Parathyroid adenoma (tissue), 2 donors: ENCODE data around the gene MYO16.

Source experiments
- H2AFZ ChIP-seq: fragments of 300-600 bp; sonication (generic); one replicate; pipeline ENCODE4 v1.7.0; 2017; ENCODE audit warnings: antibody characterized with exemption, mild to moderate bottlenecking
- H3K27ac ChIP-seq: fragments of 300-600 bp; sonication (generic); one replicate; pipeline ENCODE4 v1.7.0; 2017
- H3K27me3 ChIP-seq: fragments of 300-600 bp; sonication (generic); one replicate; pipeline ENCODE4 v1.7.0; 2017; ENCODE audit warnings: low read length; ENCODE audit not compliant: control insufficient read depth, insufficient read depth
- H3K36me3 ChIP-seq: fragments of 300-600 bp; sonication (generic); one replicate; pipeline ENCODE4 v1.7.0; 2017; ENCODE audit warnings: low read length; ENCODE audit not compliant: control insufficient read depth, insufficient read depth
- H3K4me1 ChIP-seq: fragments of 300-600 bp; sonication (generic); one replicate; pipeline ENCODE4 v1.7.0; 2017; ENCODE audit warnings: control low read depth
- H3K4me2 ChIP-seq: fragments of 300-600 bp; sonication (generic); one replicate; pipeline ENCODE4 v1.7.0; 2017; ENCODE audit warnings: low read length
- H3K4me3 ChIP-seq: fragments of 300-600 bp; sonication (generic); one replicate; pipeline ENCODE4 v1.7.0; 2017; ENCODE audit warnings: low read depth, low read length
- H3K79me2 ChIP-seq: fragments of 300-600 bp; sonication (generic); one replicate; pipeline ENCODE4 v1.7.0; 2017; ENCODE audit warnings: control low read depth
- H3K9ac ChIP-seq: fragments of 300-600 bp; sonication (generic); one replicate; pipeline ENCODE4 v1.7.0; 2017; ENCODE audit warnings: mild to moderate bottlenecking
- H3K9me3 ChIP-seq: fragments of 300-600 bp; sonication (generic); one replicate; pipeline ENCODE4 v1.7.0; 2017; ENCODE audit warnings: low read length; ENCODE audit not compliant: control insufficient read depth
- TF ChIP-seq, protein P1 (sequence below): fragments of 300-600 bp; sonication (generic); IDR thresholded peaks from one replicate; pipeline ENCODE4 v1.7.0; 2017; ENCODE audit warnings: antibody characterized with exemption, mild to moderate bottlenecking
- donor health status: primary hyperparathyroidism.

Gene MYO16

DNA sequence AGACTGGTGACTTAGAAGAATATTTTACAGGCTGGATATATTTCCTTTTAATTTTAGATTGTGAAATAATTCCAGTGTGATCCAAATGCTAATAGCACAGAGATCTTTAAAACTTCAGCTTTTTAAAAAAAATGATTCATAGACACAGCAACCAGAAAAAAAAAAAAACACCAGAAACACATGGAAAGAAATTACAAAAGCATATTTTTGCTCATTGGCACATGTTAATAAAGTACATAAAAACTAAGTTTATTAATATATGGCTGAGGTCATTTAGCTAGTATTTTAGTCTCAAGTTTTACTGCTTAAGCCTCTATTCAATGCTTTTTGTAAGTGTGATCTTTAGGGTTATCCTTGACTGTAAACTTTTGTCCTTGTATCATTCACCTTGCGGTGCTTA, 577 bp downstream of the MYO16 start:
- no peak overlapping the region for H3K27ac ChIP-seq
- TF ChIP-seq, protein P1, sequence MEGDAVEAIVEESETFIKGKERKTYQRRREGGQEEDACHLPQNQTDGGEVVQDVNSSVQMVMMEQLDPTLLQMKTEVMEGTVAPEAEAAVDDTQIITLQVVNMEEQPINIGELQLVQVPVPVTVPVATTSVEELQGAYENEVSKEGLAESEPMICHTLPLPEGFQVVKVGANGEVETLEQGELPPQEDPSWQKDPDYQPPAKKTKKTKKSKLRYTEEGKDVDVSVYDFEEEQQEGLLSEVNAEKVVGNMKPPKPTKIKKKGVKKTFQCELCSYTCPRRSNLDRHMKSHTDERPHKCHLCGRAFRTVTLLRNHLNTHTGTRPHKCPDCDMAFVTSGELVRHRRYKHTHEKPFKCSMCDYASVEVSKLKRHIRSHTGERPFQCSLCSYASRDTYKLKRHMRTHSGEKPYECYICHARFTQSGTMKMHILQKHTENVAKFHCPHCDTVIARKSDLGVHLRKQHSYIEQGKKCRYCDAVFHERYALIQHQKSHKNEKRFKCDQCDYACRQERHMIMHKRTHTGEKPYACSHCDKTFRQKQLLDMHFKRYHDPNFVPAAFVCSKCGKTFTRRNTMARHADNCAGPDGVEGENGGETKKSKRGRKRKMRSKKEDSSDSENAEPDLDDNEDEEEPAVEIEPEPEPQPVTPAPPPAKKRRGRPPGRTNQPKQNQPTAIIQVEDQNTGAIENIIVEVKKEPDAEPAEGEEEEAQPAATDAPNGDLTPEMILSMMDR, result no peak
- no peak overlapping the region for H3K4me3 ChIP-seq

DNA sequence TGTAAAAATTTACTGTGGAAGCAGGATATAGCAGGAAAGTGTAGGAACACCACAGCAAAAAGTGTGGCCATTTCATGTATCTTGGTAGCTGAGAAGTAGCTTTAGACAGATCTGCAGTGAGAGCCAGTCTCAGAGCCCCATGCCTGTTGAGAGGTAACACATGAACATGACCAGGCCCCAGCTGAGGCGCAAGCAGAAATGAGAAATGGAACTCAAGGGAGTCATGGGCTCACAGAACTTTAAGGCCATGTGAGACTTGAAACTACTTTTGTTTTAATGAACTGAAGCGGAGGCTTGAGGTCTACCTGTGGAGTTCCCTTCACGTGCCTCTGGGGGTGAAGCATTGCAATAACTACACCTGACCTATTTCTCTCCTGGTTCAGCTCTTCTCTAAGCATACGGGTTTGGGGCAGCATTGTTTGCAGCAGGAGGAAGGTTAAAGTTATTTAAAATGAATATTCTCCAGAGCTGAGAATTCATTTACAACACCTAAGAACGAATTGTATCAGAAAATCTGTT, 3.3 kb downstream of the MYO16 start:
- Histone ChIP-seq H3K4me2 (no peak overlapping the region), H2AFZ (no peak overlapping the region), H3K79me2 (no peaks in the 10 kb centered on the region), H3K9ac (no peak overlapping the region), H3K4me1 (no peaks in the 10 kb centered on the region), H3K9me3 (no peaks in the 10 kb centered on the region), H3K27ac (no peak overlapping the region), H3K36me3 (no peaks in the 10 kb centered on the region), H3K27me3 (no peaks in the 10 kb centered on the region), H3K4me3 (no peak overlapping the region)
- TF ChIP-seq, protein P1, result no peak

More for the DNA sequence above, 577 bp downstream of the MYO16 start:
- no peaks in the 10 kb centered on the region for H3K36me3 ChIP-seq
- no peak overlapping the region for H3K9ac ChIP-seq
- no peaks in the 10 kb centered on the region for H3K79me2 ChIP-seq
- no peaks in the 10 kb centered on the region for H3K4me1 ChIP-seq
- H2AFZ ChIP-seq, result no peak overlapping the region
- no peaks in the 10 kb centered on the region for H3K9me3 ChIP-seq
- no peaks in the 10 kb centered on the region for H3K27me3 ChIP-seq
- H3K4me2 ChIP-seq, result no peak overlapping the region

DNA sequence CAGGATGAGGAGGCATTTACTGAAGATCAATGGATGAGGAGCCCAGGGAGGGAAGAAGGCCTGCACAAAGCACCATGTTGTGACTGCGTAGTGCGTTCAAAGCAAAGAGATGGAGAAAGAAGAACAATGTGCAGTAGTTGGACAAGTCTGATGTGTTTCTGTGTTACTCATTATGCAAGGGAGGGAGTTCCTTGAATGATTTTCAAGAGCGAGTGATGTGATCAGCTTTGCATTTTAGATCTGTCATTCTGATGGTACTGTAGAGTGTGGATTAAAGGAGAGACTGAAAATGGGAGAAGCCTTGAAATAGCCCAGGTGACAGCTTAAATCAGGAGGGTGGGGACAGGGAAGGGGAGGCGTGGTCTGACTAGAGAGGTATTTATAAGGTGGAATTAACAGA, 9.5 kb downstream of the MYO16 start:
- Histone ChIP-seq H3K9me3 (no peaks in the 10 kb centered on the region), H3K79me2 (no peaks in the 10 kb centered on the region), H3K4me1 (no peaks in the 10 kb centered on the region), H2AFZ (no peak overlapping the region), H3K9ac (no peak overlapping the region), H3K4me2 (no peak overlapping the region), H3K27me3 (no peaks in the 10 kb centered on the region), H3K36me3 (no peaks in the 10 kb centered on the region), H3K4me3 (no peak overlapping the region), H3K27ac (no peak overlapping the region)
- TF ChIP-seq, protein P1, result no peak

DNA sequence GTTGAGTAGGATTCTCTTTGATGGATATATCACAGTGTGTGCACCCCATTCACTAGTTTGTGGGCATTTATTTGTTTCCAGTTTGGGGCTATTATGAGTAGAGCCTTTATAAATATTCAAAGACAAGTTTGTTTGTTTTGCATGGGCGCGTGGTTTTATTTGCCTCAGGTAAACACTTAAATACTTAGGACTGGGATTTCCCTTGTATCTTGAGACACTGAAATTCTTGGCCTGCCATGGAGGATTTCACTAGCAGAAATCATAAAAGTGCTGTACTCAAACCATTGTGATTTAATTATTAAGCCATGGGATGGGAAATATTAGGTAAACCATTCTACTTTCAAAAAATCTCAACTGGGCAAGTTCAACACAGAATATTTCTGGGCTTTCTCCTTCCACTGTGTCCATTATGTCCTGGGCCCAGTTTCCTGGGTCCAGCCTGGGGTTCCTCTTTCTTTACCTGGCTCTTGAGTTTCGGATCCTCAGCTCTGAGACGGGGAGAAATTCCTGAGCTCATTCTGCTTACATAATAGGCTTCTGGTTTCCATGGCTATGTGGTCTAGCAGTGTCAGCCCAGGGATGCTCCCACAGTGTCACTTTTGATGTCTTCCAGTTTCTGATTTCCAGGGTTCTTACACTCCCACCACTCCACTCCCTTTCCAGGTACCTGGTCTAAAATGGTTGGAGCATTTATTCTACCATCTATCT, 14.4 kb downstream of the MYO16 start:
- Histone ChIP-seq H3K4me3 (no peak overlapping the region), H3K4me1 (no peaks in the 10 kb centered on the region), H3K36me3 (no peaks in the 10 kb centered on the region), H3K4me2 (no peak overlapping the region), H3K27ac (no peak overlapping the region), H3K27me3 (no peaks in the 10 kb centered on the region), H3K79me2 (no peaks in the 10 kb centered on the region), H3K9ac (no peak overlapping the region), H2AFZ (no peak overlapping the region), H3K9me3 (no peaks in the 10 kb centered on the region)
- TF ChIP-seq, protein P1, result no peak

DNA sequence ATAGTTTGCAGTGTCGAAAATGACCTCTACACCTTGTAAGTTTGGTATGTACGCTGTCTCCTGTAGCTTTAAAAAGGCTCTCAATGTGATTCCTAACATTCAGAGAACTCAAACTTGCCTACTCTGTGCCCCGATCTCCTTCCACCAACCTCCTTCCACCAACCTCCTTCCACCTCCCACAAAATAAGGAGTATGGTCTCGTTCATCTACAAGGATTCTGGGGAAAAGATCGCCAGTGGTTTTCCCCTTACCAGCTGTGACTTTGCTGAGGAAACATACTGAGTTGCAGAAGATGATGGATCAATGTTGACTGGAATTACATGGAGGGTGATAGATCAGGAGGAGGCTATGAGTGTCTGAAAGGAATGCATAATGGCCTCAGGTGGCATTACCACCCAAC, 16.0 kb downstream of the MYO16 start:
- no peaks in the 10 kb centered on the region for H3K9me3 ChIP-seq
- H3K4me2 ChIP-seq, result no peak overlapping the region
- no peak overlapping the region for H3K27ac ChIP-seq
- H3K79me2 ChIP-seq, result no peaks in the 10 kb centered on the region
- H3K27me3 ChIP-seq, result no peaks in the 10 kb centered on the region
- TF ChIP-seq, protein P1, result no peak
- H2AFZ ChIP-seq, result no peak overlapping the region
- no peak overlapping the region for H3K9ac ChIP-seq
- no peaks in the 10 kb centered on the region for H3K36me3 ChIP-seq
- H3K4me1 ChIP-seq, result no peaks in the 10 kb centered on the region
- no peak overlapping the region for H3K4me3 ChIP-seq
